GM19025 (cell line): Measurements from ENCODE around the gene PPOX.
A peak's percentile ranks its signal among the peaks of the same experiment; 100 is the strongest.

Experiments used
- ATAC-seq: cut with Tn5 transposase; IDR thresholded peaks from one replicate; pipeline ENCODE4 v1.9.1; 2021; ENCODE audit warnings: mild to moderate bottlenecking, low read depth, moderate library complexity; ENCODE audit not compliant: unreplicated experiment

PPOX gene

DNA sequence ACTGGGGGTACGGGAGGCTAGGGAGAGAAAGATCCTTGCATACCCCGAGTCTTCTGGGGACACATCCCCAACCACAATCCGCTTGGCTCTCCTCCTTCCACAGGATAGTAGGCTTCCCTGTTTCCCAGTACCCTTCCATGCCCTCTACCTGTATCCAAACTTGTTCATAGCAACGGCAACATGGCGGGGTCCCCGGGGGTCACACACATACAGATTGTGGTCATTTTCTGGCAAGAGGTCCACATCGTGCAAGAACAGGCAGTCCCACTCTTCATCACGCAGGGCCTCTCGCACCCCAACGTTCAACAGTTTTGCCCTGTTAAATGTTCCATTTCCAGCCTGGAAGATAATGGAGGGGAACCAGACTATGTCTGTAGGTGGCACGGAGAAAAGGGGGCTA is 7.5 kb downstream of the PPOX start:
- ATAC-seq, result no peak

DNA sequence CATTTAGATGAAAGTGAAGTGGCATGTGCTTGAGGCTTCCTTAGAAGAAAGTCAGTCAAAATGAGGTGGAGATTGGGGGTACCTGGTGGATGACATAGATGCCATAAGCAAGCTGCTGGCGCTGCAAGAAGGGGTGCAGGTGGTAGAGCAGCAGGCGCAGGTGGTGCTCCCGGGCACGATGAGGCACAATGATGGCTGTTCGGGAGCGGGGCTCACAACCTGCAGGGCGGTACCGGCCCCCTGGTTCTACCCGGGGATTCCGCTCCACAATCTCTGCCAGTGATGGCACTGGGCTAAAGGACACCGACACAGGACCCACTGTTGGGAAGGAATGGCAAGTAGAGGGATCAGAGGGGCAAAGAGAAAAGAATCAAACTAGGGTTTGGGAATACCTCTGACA is 8.7 kb downstream of the PPOX start:
- no peak for ATAC-seq

DNA sequence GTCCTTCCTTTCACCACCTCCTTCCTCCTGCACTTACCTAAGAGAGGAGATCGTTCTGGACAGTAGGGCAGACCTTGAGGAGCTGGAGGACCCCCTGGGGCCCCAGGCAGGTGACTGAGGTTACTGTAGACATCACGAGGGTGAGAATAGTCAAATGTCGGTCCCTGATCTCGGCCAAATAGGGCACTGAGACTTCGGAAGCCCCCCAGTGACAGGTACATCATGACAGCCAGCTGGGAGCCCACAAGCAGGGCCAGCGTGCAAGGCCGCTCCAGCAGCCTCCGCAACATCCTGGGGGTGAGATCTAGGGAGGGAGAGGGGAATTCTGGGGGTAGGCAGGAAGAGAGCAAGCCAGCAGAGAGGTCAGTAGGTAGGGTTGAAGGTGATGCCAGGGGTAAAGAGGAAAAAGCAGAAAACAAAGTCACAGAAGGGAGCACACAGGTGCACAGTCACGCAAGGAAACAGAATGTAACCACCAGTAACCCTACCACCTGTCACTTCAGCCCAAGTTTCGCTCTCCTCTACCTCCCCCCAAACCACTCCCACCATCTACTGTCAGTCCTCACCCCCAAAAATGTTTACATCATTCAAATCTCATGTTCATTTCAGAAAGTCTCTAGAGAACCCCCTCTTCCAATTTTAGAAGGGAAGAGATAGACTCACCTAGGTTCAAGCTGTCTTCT is 9.7 kb downstream of the PPOX start:
- ATAC-seq, result no peak

DNA sequence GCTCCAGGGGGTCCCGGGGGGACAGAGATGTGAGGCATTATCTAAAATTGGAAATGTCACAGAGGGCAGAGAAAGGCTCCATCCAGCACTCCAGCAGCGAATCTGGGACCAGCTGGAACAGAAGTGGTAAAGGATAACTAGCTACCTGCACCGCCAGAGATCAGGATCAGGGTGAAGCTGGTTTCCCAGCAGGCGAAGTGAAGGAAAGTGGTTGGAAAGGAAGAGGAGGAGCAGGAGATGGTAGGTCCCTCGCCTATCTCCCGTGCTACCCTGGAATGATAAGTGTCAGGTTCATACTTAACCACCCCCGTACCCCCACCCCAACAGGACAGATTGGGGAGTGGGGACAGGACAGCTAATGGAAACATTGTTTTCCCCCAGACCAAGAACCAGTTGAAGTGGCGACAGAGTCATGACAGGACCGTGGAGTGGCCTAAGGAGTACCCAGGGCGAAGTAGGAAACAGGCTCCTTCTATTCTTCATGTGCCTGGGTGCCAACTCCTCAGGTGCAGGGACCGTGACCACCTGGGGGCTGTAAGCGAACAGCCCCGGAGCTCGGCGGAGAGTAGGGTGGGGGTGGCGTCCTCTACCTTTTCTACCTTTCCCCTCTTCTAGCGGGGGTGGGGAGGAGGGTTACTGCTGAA is 10.4 kb downstream of the PPOX start:
- no peak for ATAC-seq

DNA sequence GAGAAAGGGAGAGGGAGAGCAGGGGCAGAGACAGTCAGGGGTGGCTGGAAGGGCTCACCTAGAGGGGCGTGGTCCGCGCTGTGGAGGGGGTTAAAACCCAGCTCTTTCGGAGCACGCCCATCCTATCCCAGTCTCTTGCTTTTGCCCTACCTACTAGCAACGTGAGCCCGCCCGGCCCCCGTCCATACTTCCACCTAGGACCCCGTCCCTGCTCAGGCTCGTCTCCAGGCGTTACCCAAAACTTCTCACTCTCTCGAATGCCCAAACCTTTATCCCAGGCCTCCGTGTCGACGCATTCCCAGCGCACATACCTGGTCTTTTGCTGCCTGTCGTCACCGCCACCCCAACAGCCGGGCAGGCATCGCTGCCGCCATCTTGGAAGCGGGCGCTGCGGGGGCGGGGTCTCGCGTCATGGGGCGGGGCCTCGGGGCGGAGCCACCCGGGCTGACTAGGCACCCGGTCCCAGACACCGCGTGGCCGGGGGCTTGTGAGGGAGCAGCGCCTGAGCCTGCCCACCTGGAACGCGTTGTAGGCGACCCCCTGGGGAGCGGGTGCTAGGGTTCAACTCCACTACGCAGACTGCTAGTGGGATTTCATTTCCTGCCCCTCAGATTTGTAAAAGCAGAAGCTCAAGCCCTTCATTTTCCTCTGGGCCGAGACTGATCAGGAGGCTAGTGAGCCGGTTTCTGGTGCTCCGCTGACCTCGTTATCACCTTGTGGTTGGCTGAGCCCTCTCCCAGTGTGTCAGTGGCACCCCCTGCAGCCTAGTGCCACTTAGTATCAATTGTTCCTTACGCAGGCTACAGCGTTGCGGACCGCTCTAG is 11.1 kb downstream of the PPOX start, which contains the start of gene B4GALT3:
Gene B4GALT3 (minus strand): TSS at position 396 of the 824 bp plus-strand sequence. CDS start 1,447 bp downstream, outside the sequence.
- ATAC-seq, result peak; percentile 76

DNA sequence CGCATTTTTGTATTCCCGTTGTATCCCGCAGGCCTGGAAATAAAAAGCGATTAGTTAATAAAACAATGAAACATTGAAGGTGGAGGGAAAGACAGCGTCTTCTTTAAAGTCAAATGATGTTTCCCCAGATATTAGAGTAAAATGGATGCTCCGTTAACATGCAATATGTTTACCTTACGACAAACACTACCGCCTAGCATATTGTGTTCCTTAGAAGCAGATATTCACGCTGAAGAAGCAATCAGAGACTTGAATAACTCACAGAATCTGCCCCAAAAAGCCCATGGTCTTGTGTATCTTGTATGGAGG is 11.7 kb downstream of the PPOX start:
- no peak for ATAC-seq

DNA sequence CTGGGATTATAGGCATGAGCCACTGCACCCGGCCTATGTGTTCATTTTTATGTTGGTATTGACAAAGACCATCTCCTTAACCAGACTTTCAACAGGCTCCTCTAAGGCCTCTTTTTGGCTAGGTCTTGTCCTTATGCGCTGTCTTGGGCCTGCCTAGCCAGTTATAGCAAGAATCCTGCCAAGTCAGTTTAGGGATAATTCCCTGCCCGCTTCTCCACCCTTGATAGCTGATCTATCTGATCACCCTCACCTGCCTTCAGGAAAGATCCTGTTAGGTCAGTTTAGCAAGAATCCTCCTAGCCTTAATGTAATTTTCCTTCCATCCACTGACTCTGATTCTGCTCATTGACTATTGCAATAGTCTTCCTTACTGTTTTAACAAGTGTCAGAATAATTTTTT is 13.5 kb downstream of the PPOX start:
- ATAC-seq, result no peak

DNA sequence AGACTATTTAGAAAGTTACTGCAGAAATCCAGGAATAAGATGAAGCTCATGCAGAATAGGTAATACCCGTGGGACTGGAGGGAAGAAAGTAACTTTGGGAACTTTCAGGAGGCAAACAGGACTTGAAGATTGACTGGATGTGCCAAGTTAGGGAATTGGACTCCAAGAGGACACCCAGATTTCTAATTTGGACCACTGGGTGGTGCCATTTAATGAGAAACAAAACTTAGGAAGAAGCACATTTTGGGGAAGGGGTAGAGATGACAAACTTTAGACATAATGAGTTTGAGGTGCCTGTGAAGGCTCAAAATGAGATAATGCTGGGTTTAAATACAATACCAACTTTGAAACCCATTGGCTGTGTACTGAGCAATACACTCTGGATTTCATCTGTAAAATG is 14.4 kb downstream of the PPOX start:
- ATAC-seq, result no peak

DNA sequence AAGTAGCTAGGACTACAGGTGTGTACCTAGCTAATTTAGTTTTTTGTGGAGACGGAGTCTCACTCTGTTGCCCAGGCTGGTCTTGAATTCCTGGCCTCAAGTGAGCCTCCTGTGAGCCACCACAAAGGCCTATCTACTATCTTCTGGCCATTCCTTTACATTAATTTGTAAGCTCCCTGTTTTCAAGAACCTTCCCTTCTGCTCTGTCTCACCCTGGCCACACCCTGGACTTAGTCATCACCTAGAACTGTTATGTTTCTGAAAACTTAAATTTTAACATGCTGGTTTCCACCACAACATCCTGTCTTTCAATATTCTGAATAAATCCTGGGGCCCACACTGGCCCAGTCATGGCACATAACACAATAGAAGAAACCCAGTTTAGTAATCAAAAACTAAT is 16.0 kb downstream of the PPOX start:
- peak; percentile 31 for ATAC-seq

DNA sequence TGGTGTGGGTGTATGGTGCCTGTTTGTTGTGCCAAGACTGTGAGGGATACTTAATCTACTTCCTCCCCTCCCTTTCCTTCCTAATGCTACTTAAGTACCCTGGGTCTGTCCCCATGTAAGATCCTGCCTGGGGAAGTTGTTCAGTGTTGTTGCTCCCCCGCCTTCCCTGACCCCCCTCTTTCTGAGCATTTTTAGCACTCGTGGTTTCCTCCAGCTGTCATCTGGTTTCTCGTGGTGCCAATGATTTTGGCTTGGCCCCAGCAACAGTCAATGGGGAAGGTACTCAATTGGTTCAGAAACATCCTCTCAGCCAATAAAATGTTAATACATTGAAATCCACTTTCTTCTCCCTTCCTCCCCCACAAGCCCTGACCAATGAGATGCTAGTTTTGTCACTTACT is 19.1 kb downstream of the PPOX start:
- ATAC-seq, result peak; percentile 61

DNA sequence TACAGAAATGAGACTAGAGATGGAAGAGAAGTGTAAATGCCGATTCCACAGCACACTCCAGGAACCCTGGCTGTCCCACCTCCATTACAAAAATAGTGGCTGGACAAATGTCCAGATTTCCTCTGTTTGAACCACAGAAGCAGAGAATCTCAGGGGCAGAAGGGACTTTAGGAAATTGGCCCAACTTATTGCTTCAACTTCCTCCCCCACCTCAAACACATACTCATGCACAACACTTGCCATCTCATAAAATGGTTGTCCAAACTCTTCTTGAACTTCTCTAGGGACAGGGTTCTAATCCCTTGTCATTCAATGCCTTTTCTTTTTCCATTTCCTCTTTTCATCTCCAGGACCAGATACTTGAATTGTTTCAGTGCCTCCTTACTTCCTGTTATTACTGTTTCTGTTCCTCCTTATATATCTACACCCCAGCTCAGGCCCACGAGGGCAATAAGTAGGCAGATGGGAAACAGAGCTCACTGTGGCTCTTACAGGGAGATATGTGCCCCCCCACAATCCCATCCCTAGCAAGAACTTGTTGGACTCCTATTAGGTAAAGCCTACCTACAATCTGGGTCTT is 19.6 kb downstream of the PPOX start:
- ATAC-seq, result peak; percentile 15

DNA sequence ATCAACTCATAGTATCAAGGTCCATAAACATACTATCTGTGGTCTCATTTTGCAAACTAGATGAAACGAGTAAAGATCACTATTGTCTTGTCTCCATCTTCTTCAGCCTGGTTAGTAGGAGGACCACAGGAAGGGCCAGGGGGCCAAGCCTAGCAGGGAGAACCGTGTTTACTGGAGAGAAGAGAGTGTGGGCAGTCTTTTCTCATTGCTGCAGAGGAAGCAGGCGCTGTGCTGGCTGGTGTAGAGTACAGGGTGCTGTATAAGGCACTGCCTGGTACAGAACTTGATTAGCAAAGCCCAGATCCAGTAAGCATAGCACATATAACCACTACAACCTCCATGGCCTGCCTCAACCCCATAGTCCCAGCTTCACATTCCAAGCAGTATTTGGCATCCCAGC is 21.1 kb downstream of the PPOX start:
- ATAC-seq, result no peak

DNA sequence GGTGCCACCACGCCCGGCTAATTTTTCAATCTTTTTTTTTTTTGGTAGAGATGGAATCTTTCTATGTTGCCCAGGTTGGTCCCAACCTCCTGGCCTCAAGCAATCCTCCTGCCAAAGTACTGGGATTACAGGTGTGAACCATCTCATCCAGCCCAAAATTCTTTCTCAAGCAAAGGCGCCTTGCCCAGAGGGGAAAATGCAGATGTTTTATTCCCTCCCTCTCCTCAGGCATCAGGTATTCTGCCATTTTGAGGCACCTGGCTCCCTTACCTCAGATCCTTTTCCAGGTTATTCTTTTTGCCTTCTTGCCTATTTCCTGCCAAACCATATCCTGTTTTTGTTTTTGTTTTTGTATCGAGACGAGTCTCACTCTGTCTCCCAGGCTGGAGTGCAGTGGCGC is 22.2 kb downstream of the PPOX start:
- ATAC-seq, result no peak

DNA sequence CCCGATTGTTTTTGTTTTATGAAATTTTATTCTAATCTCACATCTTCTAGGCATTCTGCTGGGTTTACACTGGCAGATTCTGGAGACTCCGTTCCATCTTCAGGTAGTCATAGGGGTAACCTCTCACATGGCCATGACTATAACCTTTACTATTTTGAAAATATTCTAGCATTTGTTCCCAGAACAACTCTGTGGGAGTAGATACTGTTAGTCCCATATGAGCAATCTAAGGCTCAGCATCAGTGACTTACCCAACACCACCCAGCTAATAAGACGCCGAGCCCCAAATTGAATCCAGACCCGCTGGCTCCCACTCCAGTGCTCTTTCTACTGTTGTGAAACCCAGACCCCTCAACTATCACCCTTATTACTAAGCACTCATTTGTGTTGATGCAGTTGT is 22.8 kb downstream of the PPOX start:
- no peak for ATAC-seq

DNA sequence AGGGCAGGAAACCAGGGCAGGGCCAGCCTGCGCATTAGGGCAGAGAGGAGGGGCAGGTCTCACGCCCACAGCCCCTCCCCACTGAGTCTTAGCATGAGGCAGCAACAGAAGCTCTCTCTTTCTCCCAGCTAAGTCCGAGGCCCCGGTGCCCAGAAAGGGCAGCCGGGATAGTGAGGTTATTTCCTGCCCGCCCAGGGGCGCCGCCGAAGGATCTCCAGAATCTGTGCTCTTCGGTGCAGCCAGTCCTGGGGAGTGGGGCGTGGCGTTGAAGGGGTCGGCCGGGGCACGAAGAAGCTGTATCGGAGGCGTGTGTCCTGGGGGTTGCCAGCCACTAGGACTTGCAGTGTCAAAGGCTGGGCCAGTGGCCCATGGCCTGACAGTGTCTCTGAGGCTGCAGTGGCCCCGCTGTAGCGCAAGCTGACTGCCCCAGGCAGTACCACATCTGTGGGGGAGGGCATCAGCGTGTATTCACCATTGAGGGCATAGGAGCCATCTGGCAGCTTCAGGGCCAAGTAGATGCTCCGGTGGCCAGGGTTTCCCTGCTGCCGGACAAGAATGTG is 24.8 kb downstream of the PPOX start:
- no peak for ATAC-seq

DNA sequence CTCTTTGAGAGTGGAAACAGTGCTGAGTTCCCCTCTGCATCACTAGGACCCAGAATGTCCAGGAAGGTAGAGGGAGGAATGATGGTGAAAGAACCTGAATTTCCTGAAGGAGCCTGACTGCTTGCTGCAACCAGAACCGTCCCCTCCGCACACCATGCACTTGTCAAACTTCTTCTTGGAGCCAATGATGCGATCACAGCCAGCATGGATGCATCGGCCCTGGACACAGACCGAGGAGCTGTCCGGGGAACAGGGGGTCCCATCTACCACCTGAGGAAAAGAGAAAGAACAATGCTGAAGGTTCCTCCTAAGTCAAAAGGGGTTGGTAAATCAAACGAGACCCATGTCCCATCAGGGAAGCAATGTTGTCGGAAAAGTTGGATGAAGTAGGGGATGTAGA is 25.7 kb downstream of the PPOX start:
- no peak for ATAC-seq

DNA sequence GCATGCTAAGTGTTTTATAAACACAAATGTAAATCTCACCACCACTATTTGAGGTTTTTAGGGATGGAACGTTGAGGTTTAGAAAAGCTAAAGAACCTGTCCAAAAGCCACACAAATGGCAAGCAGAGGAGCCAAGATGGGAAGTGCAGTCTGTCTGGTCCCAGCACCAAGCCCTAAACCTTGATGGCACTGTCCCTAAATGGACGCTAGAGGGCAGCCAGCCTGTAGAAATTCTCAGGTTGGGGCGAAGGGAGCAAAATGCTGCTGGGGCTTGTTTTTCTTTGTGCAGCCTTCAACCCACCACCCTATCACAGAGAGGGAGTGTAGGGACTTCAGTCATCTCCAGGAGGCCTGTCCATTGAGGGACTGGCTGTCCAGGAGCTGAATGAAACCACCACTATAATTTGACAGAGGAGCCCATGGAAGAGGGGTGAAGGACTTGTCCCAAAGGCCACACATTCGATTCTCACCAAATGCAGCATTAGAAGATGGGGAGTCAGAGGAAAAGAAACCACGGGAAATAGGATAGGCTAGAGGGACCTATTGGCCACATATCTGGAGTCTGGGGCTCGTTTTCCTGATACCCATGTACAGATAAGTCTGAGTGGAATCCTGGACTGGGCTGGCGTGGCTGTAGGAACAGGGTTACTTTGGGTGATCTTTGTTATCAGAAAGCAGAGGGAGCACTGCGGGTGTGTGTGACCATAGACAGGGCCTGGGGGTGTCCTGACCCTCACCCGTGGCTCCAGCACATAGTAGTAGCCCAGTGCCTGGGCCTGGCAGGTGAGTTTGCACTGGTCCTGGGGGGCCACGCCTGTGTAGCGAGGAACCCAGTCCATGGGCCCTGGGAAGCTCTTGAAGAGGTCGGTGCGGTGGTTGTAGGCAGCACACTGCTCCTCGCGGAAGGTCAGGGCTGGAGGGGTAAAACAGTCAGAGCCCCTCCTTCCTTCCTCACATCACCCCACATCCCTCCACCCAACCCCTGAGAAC is 26.5 kb downstream of the PPOX start:
- no peak for ATAC-seq

DNA sequence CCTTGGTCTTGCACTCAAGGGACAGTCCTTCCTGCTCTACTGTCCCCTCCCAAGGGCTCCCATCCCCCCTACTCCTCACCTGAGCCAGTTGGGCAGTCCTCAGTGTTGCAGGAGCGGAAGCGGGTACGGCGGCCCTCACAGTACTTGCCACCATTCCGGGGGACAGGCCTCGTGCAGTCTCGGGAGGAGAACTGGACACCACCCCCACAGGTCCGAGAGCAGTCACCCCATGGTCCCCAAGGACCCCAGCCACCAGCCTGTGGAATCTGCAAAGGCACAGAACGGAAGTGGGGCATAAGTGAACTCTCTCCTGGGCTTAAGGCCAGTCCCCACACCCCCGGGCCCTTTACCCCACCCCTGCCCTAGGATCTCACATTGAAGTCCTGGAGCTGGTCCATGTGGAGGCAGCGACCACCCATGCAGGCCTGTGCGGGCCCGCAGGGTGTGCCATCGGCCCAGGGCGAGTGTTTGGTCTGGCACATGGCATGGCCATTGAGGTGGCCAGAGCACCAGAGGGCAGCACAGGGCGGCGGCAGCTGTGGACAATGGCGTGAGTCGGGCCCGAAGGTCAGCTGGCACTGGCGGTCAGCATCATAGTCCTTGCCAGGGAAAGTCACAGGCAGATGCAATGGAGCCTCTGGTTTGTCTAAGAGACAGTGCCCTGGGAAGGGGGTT is 27.5 kb downstream of the PPOX start:
- ATAC-seq, result no peak

DNA sequence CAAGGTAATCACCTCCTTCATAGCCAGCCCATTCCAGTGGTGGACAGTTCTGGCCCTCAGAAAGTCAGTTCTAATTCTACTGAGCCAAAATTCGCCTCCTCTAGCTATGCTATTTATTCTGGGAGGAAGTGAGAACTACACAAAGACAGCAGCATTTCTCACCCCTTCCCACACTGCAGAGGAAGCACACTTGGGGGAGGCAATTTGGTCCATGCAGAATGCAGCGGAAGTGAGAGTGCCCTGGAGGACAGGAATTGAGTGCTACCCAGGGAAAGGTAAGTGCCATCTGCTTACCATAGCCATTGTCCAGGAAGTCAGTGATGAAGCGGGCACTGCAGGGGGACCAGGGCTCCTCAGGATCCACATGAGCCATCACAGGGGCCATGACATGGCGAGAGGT is 28.9 kb downstream of the PPOX start:
- ATAC-seq, result peak; percentile 55
